Measurements from ENCODE around the gene ROPN1L.

The ROPN1L gene

DNA sequence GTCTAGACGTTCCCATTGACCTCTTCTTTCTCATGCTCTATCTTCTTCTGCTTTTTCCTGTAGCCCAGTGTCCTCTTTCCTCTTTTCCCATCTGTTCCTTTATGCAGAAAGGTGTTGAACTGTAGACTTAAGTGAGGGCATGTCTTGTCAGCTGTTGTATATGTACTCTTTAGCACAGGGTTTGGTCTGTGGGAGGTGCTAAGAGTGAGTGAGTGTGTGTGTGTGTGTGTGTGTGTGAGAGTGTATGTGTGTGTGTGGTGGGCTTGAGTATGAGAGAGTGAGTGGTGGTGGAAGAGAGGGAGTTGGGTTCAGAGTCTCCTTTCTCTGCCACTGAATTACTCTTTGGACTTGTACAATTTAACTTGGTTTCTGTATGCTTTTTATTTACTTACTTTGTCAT, 10.3 kb upstream of the ROPN1L start:
- no peak for DNase-seq

DNA sequence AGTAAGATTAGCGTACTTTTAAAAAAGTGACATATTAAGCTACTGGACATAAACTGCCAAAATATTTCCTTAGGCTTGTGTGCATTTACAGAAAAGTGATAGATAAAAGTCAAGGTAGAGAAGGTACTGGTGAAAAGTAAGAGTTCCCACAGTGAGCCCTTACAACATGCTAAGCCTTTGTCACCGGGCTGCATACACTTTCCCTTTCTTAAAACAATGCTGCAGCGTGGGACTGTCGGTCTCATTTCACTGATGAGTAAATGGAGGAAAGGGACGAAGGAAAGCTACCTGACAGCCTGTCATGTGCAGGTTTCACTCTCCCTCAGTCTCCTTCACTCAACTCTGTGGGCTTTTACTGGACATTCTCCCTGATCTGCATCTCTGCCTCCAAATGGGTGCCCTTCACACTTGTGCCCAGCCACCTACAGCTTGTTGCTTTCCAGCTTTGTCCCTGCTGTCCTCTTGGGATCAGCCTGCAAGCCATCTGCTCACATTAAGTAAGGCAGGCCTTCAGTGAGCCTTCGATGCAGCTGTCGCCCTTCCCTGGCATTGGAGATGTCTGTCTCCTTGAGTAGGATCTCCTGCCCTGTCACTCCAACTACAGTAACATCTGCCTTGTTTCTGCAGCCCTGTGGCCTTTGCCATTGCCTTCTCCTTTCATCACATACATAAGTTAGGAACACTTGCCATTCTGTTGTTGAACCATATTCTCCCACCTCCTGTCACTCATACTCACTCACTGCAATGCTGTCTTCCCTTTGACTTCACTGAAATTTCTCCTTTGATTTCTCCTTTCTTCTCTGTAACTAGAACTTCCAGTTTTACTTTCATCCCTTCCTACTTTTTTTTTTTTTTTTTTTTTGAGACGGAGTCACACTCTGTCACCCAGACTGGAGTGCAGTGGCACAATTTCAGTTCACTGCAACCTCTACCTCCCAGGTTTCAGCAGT, 9.3 kb upstream of the ROPN1L start:
- no peak for DNase-seq

DNA sequence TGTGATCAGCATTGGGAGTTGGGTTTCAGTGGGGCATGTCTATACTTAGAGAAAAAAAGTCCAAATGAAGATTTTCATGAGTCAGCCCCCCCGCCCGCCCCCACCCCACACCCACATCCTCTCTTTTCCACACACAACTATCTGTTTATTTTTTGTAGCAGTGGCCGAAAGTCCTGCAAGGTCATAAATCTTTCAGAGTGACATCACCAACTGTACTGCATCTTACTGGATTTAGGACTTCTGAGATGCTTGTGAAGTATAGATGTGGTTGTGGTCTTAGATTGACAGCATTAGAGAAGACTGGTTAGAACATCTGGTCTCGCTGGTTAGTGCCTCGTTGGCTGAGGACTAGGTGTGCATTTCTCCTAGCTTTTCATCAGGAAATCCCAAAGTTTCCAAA, 7.3 kb upstream of the ROPN1L start:
- no peak for DNase-seq

DNA sequence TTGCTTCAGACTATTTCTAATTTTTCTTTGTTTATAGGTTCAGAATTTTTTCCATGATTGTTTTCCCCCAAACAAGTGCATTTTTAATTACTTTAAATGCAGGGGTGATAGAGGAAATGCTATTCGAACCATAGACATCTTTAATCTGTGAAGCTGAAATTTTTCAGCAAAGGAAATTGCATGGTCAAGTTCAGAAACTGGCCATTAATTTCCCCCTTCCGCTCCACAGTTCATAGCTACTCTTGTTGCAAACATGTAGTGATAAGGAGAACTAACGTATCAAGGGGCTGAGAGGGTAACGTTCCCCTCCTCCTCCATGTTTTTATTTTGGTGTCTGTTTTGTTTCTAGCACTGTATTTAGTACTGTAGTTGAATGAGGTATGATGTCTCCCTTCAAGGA, 3.4 kb upstream of the ROPN1L start:
- DNase-seq, result no peak

DNA sequence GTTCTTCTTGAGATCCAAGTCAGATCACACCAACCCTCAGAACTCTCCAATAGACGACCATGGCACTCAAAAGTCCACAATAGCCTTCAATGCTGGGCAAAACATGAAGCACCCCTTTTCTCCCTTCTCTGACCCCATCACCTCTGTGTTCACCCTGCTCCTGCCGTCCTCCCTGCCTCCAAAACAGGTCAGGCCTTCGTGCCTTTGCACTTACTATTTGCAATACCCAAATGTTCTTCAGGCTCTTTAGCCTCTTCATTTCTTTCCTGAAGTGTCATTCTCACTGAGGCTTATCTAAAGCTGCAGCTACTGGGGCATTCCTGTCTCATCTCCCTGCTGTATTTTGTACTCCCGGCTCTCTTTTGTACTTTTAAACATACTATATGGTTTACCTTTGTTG, 2.0 kb upstream of the ROPN1L start:
- no peak for DNase-seq

DNA sequence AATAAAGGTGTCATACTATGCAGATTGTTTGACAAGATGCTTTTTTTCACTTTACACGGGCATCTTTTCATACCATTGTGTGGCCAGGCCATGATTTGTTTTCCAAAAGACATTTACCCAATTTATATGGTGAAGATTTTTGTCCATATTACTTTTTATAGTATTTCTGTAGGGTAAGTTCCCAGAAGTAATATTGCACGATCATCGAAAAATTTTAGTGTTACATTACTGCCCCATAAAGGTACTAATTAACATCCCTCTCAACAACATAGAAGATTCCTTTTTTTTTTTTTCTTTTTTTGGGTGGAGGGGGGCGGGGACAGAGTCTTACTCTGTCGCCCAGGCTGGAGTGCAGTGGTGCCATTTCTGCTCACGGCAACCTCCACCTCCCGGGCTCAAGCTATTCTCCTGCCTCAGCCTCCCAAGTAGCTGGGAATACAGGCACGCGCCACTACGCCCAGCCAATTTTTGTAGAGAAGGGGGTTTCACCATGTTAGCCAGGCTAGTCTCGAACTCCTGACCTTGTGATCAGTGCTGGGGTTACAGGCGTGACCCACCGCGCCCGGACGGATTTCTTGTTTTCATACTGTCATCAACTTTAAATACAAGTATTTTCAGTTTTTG, 1.2 kb upstream of the ROPN1L start:
- no peak for DNase-seq

DNA sequence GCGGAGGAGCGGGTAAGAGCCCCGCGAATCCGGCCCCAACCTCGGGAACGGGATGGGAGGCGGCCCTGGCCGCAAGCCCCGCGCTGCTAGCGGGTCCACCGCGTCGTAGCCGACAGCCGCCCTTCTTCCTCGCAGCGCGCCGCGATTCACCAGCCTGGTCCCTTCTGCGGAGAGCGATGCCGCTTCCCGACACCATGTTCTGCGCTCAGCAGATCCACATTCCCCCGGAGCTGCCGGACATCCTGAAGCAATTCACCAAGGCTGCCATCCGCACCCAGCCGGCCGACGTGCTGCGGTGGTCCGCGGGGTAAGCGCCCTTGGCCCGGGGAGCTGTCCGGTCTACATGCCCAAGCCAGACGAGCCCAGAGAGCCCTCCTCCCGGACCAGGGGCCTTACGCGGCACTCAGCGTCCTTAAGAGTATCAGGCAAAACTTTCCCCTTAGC, 335 bp downstream of the ROPN1L start:
- no peak for DNase-seq

DNA sequence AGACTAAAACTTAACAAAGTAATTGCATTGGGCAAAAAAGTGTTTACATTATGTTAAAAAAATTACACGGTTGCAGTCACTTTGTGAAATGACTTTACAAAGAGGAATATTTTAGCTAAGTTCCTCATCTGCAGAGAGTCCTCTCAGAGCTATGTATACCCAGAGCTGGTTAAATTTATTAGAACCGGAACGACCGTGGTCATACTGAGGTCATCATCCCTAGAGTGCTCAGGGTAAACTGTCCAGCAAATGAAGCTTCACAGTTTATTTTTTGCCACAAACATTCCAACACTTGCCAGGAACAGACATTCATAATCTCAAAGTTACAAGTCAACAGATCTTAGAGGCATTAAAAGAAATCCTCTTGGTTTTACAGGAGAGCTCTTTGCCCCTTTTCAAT, 897 bp downstream of the ROPN1L start:
- no peak for DNase-seq

DNA sequence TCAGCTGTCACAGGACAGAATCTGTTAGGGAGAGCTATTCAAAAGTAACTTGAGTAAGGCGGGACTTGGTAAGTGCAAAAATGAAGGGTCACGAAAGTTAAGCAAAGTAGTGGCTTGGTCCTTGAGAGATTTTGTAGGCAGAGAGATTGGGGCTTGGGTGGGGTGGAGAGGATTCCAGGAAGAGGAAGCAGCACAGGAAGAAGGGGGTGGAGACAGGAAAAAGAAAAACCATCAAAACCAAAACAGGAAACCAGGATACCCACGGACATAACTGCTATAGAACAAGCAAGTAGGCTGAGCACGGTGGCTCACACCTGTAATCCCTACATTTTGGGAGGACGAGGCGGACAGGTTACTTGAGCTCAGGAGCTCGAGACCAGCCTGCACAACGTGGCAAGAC, 3.7 kb downstream of the ROPN1L start:
- DNase-seq, result no peak

DNA sequence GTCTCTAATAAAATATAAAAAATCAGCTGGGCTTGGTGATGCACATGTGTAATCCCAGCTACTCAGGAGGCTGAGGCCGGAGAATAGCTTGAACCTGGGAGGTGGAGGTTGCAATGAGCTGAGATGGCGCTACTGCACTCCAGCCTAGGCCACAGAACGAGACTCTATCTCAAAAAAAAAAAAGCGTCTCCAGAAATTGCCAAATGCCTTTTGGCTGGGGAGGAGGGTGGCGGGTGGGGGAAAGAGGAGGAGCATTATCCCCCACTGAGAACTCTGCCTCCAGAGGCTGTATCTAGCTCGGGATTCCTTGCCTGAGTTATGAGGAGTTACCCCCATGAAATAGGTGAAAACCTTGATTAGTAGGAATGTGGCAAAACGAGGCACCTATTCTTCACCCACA, 4.8 kb downstream of the ROPN1L start:
- no peak for DNase-seq

DNA sequence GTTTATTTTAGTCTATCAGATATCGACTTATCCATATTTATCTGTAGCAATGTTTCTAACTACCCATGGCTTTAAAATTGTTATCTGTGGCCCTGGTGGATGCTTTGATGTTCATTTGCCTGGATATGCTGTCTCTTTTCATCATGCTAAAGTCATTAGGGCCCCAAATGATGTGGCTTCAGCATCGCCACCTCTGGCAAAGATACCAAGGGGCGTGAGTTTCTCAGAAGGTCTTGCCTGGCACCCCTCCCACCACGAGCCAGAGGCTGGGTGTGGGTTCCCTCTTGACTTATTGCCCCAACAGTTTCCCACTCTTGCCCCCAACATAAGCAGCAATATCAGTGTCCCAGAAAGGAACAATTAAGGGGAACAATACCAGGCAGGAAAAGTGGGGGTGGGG, 5.4 kb downstream of the ROPN1L start:
- DNase-seq, result no peak

DNA sequence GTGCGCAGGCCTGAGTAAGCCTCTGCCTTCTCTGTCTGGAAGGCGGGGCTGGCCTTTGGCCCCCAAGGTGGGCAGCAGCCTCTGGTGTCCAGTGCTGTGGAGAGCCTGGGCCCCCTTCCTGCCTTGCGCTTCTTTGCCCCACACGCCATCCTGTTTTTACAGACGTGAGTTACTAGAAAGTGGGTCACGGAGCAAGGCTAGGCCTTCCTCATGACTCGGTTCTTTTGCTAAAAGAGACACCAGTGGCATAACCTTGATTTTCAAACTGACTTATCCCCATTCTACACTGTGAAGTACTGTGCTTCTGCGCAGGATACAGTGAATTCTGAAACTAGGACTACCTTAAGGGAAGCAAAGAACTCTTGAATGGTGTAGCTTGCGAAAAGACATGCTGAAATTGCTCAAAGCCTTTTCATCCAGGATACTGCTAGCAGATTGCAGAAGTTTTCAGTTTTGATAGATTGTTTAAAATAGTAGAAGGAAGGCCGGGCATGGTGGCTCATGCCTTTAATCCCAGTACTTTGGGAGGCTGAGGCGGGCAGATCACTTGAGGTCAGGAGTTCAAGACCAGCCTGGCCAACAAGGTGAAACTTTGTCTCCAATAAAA, 7.2 kb downstream of the ROPN1L start:
- DNase-seq, result no peak

DNA sequence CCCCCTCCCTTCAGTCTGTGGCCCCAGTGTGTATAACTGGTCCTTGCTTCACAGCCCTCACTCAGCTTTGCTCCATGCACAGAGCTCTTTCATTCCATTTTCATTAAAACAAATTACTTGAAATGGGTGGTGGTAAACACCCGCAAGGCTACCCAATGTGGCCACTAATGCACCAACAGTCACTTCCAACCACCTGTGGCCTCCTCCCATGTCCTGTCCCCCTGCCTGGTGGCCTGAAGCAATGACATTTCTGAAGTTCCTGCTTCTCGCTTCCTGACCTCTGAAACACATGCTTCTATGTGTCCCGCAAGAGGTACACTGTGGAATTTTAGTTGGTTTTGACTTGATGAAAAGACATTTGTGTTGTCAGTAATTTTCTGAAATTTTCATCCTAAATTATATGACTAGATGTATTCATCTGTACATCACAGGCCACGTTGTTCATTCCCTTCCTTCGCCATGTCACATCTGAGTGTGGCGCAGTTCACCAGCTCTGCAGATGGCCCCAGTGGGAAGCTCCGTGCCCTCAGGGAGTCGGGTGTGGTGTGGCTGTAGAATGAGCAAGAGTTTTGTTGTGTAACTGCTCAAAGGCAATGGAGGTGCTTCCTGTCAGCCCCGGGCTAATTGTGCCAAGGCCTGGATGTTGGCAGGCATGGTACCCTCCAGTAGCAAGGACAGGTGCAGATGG, 9.6 kb downstream of the ROPN1L start:
- DNase-seq, result no peak

DNA sequence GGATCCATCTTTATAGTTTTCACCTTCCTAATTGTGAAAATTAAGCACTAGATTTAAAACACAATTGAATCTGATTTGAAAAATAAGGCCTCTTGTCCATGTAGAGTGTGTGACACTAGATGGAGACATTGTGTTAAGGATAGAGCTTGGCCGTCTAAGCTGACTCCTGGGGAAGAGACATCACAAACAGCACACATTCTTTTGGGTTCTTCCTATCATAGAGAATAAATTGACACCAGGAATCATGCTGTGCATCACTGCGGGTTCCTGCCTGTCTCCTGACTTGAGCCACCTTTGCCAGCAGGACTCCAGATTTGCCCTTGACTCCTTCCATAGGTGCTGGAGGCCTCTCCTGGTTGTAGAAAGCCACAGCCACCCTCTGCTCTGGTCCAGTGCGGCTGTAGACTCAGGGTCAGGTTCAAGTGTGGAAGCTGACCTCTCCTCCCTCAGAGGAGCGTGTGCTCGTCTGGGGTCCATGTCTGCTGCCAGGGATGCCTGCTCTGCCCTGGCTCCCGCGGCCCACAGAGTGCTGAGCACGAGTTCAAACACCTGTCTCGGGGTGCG, 11.2 kb downstream of the ROPN1L start:
- no peak for DNase-seq

DNA sequence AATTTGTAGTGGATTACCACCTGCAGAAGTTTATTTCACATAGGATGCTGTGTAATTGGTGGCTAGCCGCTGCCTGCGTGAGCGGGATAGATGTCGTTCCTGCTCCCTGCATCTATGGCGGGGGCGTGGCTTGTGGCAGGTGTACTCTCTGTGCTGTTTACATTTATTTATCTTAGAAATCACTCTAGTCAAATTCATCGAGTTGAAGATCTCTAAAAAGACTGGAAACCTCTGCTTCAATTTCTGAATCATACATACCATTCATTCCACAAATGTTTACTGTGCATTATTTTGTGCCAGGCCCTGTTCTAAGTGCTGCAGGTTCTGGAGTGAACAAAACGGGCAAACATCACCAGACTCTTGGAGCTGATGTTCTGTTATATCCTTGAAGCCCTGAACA, 11.9 kb downstream of the ROPN1L start:
- DNase-seq, result no peak

DNA sequence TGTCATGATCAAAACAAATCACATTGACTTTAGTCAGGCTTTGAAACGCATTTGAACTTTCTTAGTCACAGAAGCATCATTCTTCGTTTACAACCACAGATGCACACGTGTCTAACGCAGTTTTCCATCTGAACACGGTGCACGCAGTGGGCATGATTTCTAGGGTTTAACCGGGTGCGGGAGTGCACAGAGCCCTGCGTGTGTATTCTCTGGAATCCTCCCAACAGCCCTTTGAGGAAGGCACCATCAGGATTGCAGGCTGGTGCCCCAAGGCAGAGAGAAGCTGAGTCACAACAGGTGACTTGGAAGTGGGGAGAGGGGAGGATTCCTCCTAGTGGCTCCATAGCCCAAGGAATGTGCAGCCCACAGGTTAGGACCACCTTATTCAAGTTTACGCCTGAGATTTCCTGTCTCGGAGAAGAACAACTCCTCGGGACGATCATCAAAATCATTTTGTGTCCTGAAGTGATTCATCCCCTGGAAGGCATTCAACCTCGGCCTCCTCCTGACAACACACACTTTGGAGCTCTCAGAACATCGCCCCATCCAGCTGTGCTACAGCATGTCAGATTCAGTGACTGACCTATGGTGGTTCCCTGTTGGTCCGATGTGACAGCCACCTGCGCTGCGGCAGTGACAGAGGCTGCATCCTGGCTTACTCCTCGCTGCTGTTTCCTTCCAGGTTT, 13.1 kb downstream of the ROPN1L start:
- DNase-seq, result no peak

DNA sequence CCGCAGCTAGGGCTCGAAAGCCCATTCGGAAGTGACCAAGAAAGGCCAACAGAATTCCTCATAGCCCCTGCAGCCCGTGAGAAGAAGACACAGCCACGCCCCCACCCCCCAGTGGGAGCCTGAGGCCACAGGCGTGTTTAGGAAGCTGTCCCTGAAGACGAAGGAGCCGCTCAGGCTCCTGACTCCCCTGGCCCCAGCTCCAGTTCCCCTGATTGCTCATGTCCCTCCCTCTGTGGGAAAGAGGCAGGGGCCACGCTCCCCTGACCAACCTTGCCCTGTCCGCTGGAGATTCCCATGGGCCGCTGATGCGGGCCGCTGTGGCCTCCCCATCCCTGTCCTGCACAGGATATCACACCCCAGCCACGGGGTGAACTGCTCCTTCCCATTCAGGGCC, 13.6 kb downstream of the ROPN1L start:
- DNase-seq, result no peak

DNA sequence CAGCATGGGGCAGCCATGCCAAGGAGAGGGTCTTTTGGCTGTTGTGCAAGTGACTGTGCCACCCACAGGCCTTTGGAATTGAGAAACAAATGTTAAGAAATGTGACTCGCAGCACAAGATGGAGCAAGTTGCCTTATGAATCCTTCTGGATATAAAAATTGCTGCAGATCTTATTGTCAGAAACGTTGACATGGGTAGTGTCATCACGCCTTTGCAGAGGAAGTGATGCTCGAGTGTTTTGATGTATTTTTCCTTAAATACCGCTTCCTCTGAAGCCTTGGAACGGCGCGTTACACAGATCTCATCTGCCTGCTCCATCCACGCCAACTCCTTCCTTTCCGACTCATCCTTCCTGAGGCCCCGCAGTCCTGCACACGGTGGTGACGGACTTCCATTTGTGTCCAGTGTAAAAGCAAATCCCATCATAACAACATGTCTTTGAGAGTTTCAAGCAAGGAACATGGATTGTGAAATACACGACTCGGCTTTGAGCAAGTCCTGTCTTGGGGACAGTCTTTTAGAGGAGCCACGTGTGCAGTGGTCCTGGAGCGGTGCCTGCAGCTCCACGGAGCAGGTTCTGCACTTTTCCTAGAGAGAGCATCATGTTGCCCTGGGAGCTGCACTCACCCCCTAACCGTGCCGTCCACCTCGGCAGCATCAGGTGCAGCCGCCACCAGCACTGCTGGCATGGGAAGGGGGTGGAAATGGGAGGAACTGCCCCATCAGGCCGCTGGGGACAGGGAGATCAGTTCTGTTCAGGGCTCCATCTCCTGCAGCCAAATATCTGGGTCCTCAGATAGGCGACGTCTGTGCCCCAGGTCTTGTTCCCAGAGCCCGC, 15.1 kb downstream of the ROPN1L start:
- no peak for DNase-seq

DNA sequence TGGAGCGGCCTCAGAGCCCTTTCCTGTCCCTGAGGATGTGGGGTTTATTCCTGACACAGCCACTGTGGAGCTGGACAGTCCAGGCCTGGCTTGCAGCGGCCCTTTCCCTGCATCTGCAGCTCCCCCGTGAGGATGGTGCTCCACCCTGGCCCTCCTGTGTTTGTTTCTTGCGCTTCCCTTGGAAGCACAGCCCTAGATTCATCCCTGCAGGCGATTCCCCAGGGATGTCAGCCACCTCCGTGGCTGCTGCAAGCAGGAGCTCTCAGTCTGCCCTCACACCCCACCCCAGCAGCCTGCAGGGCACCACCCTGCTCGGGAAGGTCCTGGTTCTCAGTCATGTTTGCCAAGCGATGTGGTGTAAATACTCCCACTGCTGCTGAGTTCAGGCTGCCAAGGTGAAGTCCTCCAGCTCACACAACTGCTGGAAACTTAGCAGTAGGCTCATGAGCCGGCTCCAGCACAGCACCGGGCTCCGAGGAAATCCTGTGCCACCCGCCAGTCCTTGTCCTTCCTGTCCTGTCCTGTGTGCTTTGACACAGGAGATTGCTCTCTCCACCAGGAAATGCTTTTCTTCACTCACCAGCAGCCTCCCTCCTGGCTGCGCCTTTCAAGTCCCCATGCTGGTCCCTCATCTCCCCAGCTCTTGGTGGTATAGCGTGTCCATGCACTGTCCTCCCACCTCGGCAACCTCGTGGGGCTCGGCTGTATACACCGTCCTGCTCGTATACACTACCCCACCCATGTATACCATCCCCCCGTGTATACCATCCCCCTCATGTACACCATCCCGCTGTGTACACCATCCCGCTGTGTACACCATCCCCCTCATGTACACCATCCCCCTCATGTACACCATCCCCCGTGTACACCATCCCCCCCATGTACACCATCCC, 16.2 kb downstream of the ROPN1L start:
- DNase-seq, result no peak

Measured in stimulated activated CD8-positive, alpha-beta memory T cell treated with anti-CD3 and anti-CD28 coated beads, Interleukin-4, amount 100 ng/mL, for 48 hours (primary cell).